ENCODE data around the gene GPR37.

GPR37 gene, protein sequence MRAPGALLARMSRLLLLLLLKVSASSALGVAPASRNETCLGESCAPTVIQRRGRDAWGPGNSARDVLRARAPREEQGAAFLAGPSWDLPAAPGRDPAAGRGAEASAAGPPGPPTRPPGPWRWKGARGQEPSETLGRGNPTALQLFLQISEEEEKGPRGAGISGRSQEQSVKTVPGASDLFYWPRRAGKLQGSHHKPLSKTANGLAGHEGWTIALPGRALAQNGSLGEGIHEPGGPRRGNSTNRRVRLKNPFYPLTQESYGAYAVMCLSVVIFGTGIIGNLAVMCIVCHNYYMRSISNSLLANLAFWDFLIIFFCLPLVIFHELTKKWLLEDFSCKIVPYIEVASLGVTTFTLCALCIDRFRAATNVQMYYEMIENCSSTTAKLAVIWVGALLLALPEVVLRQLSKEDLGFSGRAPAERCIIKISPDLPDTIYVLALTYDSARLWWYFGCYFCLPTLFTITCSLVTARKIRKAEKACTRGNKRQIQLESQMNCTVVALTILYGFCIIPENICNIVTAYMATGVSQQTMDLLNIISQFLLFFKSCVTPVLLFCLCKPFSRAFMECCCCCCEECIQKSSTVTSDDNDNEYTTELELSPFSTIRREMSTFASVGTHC

GRCh38 chr7:124765401-124766352 is at the start of gene GPR37:
Gene GPR37 (minus strand): TSS chr7:124765792. CDS start chr7:124764976, 816 bp downstream.
- DNase-seq (ENCODE audit: low spot score), result peak; percentile 76

- DNase-seq (ENCODE audit: low spot score), result no peak
These were observed 48.6 kb upstream of the GPR37 start for GRCh38 chr7:124813994-124814798.

DNA sequence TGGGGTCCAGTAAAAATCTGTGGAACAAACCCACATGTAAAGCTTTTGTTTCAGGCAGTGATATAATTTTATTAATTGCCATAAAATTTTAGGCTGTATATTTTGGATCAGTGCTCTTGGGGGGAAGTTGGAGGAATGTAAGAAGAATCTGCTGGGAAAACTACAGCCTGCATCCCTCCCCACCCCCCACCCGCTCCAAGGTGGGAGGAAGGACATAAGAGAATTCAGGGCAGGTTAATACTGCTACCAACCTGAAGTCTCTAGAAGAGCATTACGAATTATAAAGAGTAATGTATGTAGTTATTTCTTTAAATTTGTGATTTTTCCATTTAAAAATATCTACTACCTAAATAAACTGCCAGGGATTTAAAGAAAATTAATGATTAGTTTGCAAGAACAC is 47.2 kb upstream of the GPR37 start:
- no peak for DNase-seq (ENCODE audit: low spot score)

GRCh38 chr7:124811341-124811740 is 45.7 kb upstream of the GPR37 start:
- no peak for DNase-seq (ENCODE audit: low spot score)

GRCh38 chr7:124810605-124811004 is 45.0 kb upstream of the GPR37 start:
- DNase-seq (ENCODE audit: low spot score), result no peak

DNA sequence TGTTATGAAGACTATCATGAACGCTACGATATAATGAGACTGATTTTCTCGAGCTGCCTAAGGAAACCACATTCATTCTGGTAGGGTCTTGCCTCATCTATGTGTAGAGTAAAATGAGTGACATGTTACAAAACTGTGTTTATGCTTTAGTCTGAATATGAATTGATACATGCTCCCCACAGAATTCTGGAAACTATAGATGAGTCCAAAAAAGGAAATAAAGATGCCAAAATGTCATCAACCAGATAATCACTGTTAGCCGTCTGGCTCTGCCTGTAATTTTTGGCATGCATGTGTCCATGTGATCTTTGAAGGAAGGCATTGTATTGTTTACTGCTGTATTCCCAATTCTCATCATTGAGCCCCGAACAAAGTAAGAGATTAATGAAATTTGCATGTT is 42.6 kb upstream of the GPR37 start:
- DNase-seq (ENCODE audit: low spot score), result no peak

- DNase-seq (ENCODE audit: low spot score), result no peak
These were observed 35.8 kb upstream of the GPR37 start for GRCh38 chr7:124801330-124801895.

- no peak for DNase-seq (ENCODE audit: low spot score)
These were observed 34.8 kb upstream of the GPR37 start for GRCh38 chr7:124800386-124800785.

DNA sequence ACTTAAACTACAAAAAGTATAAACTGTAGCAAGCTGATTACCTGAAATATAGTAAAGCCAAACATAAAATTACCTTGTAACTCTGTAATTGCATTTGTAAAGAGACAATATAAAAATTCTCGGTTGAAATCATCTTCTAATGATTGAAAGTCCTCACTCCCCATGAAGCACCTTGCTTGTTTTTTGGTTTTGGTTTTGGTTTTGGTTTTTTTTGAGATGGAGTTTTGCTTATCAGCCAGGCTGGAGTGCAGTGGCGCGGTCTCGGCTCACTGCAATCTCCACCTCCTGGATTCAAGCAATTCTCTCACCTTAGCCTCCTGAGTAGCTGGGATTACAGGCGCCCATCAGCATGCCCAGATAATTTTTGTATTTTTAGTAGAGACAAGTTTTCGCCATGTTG is 33.9 kb upstream of the GPR37 start:
- no peak for DNase-seq (ENCODE audit: low spot score)

DNA sequence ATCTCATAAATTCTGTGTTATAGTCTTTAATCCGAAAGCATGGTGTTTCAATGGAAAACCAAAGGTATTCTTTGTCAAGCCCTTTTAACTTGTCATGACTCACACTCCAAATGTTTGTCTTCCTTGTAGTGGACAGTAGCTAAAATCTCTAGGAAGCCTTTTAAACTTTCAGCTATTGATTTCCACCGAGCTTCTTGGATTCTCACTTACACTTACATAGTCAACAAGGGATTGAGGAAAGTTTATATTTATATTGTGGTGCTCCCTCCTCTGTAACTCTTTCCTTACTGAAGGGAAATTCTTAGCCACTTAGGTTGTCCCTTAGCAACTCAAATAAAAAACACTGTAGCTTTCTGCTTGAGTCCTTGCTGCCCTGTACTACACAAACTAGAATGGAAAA is 31.2 kb upstream of the GPR37 start:
- no peak for DNase-seq (ENCODE audit: low spot score)

DNA sequence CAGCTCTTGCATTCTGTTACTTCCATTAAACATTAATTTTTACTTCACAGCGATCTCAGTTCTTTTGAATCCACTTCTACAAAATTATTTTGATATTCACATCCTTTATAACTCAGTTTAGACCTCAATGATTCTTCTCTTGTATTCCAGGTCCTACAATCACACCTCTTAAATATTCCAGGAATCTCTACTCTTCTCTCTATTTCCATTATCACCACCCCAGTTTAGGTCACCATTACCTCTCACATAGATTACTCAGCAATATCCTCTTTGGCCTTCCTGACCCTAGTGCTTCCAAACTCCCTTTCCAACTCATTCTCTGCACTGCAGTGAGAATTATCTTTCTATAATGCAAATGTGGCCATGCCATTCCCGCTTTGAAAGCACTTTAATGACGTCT is 27.1 kb upstream of the GPR37 start:
- peak; percentile 22 for DNase-seq (ENCODE audit: low spot score)

GRCh38 chr7:124792002-124792401 is 26.4 kb upstream of the GPR37 start:
- peak; percentile 64 for DNase-seq (ENCODE audit: low spot score)

- DNase-seq (ENCODE audit: low spot score), result no peak
These were observed 25.8 kb upstream of the GPR37 start for GRCh38 chr7:124791426-124791825.

DNA sequence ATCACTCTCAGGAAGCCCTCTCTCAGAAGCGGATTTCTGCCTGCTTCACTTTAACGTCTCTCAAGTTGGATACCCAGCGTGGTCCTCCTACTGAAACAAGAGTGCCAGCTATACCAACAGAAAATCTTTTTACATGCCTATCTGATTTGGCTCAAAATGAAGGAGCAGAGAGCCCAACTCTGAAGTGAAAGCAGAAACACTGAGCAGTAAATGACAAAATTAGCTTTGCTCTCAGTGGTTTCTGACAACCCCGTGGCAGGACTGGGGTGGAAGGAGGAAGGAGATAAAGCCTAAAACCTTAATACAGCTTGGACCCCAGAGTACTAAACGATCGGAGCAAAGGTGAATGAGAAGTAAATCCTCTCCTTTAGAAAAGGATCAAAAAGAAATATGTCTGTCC is 25.1 kb upstream of the GPR37 start:
- DNase-seq (ENCODE audit: low spot score), result no peak

- no peak for DNase-seq (ENCODE audit: low spot score)
These were observed 20.4 kb upstream of the GPR37 start for GRCh38 chr7:124785994-124786393.

GRCh38 chr7:124784879-124785818 is 19.6 kb upstream of the GPR37 start:
- peak; percentile 61 for DNase-seq (ENCODE audit: low spot score)

DNA sequence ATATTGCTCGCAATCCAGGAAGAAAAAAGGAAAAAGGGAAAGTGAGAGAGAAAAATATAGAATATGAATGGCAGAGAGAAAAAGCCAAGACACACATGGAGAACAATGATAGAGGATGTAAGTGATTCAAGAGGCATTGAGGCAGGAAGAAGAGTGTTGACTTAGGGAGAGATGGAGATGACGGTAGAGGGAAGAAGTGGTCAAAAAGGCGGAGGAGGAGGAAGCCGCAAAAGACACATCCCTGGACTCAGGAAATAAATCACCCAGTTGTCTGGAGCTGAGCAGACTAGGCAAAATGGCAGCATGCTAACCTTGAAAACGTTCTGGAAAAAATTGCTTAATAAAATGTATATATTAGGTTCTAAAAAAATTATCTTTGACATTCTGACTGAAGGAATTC is 17.7 kb upstream of the GPR37 start:
- no peak for DNase-seq (ENCODE audit: low spot score)

GRCh38 chr7:124781907-124782734 is 16.5 kb upstream of the GPR37 start:
- DNase-seq (ENCODE audit: low spot score), result no peak

GRCh38 chr7:124781418-124781817 is 15.8 kb upstream of the GPR37 start:
- peak; percentile 53 for DNase-seq (ENCODE audit: low spot score)

Measured in kidney tubule cell (primary cell).